ENCODE data around the gene LHFPL3.

Gene LHFPL3

DNA sequence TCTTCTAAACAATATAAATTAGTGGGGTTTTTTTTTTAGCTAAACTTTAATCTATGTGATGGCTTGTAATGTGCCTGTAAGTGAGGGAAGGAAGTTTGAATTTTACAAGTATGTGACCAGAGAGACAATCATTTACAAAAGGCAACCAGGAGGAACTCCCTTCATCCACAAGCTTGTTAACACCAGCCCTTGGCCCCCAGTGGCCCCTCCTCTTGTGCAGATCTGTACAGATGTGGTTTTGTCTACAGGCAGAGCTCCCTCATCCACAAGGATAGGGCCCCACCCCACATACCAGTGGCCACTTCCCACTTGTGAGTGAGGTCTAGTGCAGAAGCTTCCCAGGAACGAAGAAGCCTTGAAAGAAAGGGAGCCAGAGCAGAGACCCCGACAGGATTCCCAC is 451.5 kb downstream of the LHFPL3 start:
- Histone ChIP-seq H3K27ac (no peak overlapping the region), H3K4me3 (no peak overlapping the region)

GRCh38 chr7:104784686-104785085 is 456.3 kb downstream of the LHFPL3 start:
- no peak overlapping the region for H3K27ac ChIP-seq
- H3K4me3 ChIP-seq, result no peak overlapping the region

DNA sequence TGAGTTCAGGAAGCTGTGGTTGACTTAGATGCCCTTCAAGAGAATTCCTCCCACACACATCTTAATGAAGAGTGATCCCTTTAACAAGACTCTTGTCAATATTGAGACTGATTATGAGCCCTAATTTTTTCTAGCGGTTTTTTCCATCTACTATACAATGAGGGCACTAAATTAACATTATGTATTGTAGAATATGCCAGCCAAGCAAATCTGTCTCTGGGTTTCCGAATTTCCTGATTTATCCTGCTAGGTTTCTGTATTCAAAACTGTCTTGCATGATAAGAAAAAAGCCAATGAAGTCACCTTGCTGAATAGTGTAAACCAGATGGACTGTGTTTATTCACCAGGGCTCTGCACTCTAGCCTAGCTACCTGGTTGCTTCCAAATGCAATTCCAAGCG is 461.4 kb downstream of the LHFPL3 start:
- H3K27ac ChIP-seq, result no peak overlapping the region

GRCh38 chr7:104790440-104790839 is 462.0 kb downstream of the LHFPL3 start:
- no peak overlapping the region for H3K27ac ChIP-seq

More for the DNA sequence above, 461.4 kb downstream of the LHFPL3 start:
- H3K4me3 ChIP-seq, result no peak overlapping the region

DNA sequence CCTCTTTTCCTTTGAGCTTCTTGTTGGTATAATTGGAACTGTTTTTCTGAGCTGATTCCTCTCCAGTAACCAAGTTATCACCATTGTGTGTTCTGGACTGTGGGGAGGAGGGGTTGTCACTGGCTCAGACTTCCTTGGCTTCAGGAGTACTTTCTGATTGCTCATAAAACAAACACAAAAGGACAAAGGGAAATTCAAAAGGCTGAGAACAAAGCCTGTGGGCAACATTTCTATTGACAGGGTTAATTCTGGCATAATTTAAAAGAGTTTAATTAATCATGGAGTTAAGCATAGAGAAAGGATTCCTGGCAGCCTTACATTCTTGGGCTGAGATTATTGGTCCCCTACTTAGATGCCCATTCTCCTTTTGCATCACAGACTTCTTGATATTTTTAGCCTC is 462.7 kb downstream of the LHFPL3 start:
- Histone ChIP-seq H3K4me3 (no peak overlapping the region), H3K27ac (no peak overlapping the region)

More at GRCh38 chr7:104790440-104790839, 462.0 kb downstream of the LHFPL3 start:
- H3K4me3 ChIP-seq, result no peak overlapping the region

- no peak overlapping the region for H3K4me3 ChIP-seq
- no peak overlapping the region for H3K27ac ChIP-seq
These were observed 464.7 kb downstream of the LHFPL3 start for GRCh38 chr7:104793066-104793465.

- H3K4me3 ChIP-seq, result no peak overlapping the region
- peak overlapping the region in 1 of 21 experiments; percentile 45 for H3K27ac ChIP-seq
These were observed 465.8 kb downstream of the LHFPL3 start for GRCh38 chr7:104794154-104794553.

DNA sequence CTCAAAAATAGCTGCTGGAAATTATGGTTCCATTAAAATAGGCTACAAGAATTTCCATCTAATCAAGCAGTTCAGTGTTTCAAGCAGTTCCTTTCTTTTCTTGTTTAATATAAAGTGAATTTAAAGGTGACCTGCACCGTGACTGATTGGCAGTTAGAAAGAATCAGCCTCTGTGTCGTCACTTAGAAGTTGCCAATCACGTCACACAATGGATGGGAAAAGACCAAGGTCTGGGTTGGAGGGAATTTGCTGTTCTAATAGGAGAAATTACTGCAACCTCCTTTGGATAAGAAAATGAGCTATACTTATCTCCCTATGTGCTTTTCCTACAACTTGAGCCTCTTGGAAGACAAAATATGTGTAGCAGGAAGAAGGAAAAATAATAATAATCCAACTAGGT is 466.2 kb downstream of the LHFPL3 start:
- H3K27ac ChIP-seq, result peak overlapping the region in 1 of 21 experiments; percentile 45
- no peak overlapping the region for H3K4me3 ChIP-seq

- H3K4me3 ChIP-seq, result no peak overlapping the region
- no peak overlapping the region for H3K27ac ChIP-seq
These were observed 466.7 kb downstream of the LHFPL3 start for GRCh38 chr7:104795086-104795485.

GRCh38 chr7:104795616-104796398 is 467.4 kb downstream of the LHFPL3 start:
- Histone ChIP-seq H3K27ac (peak overlapping the region in 1 of 21 experiments; percentile 29), H3K4me3 (no peak overlapping the region)

GRCh38 chr7:104800307-104800706 is 471.9 kb downstream of the LHFPL3 start:
- Histone ChIP-seq H3K4me3 (no peak overlapping the region), H3K27ac (no peak overlapping the region)

DNA sequence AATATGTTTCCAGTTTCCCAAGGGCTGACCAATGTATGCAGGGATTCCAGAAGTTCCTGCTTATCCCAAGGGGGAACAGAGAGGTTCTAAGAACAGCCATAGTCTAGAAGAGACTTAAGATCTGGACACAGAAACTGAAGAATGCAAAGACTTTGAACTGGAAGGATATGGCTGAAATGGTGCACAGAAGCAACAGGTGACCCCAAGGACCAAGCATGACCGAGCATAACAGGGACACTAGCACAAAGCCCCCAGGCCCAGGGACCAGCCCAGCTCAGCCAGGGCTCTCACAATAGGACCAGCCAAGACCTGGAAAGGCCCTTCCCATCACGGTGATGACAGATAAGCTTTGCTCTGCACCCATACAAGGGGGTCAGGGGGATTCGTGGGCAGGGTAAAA is 472.6 kb downstream of the LHFPL3 start:
- Histone ChIP-seq H3K4me3 (no peak overlapping the region), H3K27ac (no peak overlapping the region)

GRCh38 chr7:104803931-104804330 is 475.5 kb downstream of the LHFPL3 start:
- H3K27ac ChIP-seq, result no peak overlapping the region

GRCh38 chr7:104804696-104805095 is 476.3 kb downstream of the LHFPL3 start:
- H3K27ac ChIP-seq, result peak overlapping the region in 1 of 21 experiments; percentile 61

More at GRCh38 chr7:104803931-104804330, 475.5 kb downstream of the LHFPL3 start:
- no peak overlapping the region for H3K4me3 ChIP-seq

DNA sequence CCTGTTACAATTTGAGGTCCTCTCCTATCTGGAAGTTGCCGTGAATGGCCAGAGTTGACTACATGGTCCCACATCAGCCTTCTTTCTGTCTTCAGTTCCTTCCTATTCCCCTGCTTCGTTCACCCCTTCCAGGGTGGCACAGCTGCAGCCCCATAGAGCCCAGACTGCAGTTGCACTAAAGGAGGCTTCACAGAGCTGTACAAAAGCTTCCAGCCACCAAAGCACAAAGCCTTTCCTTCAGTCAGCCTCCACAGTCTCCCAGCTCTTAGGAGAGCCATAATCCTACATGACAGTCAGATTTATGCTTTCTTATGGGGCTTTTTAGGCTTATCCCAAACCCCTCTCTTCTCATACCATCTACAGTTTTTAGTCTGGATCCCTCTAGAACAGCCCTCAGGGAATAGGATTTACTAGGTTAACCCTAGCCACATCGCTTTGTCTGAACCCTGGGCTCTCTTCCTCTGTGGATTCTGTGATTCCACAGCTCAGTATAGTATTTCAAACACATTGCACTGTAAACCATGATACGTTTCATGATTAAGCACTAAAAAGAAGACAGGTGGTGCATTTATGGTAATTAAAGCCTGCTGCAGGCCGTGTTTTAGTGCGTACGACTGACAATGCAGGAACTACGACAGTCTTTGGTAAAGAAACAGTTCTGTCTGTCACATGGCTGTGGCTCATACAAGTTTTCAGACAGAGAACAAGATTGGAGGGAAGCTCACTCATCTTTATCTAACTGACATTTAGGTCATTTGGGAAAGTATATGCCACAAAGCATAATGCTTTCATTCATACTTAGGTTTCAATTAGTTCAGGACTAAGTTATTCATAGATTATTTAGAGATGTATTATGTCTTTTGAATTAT is 477.3 kb downstream of the LHFPL3 start:
- Histone ChIP-seq H3K27ac (peak overlapping the region in 1 of 21 experiments; percentile 61), H3K4me3 (no peak overlapping the region)

More at GRCh38 chr7:104804696-104805095, 476.3 kb downstream of the LHFPL3 start:
- H3K4me3 ChIP-seq, result no peak overlapping the region

DNA sequence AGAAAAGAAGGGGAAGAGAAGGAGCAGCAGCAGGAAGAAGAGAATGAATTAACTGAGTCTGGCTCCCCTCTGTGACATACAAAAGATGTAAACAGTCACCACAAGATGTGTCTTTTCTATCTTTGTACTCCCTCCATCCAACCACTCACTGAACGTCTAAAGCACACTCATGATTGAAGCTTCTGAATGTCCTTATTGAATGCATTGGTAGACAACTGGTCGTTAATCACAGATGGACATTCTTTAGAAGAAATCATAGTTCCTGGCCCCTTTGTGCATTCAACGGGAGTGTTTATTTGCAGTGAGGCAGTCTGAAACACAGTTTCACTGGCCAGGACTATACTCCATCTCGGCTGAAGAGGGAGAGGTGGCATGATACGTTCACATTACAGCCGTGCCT is 479.3 kb downstream of the LHFPL3 start:
- Histone ChIP-seq H3K4me3 (no peak overlapping the region), H3K27ac (peak overlapping the region in 1 of 21 experiments; percentile 10)

- no peak overlapping the region for H3K27ac ChIP-seq
- no peak overlapping the region for H3K4me3 ChIP-seq
These were observed 481.5 kb downstream of the LHFPL3 start for GRCh38 chr7:104809906-104810305.

DNA sequence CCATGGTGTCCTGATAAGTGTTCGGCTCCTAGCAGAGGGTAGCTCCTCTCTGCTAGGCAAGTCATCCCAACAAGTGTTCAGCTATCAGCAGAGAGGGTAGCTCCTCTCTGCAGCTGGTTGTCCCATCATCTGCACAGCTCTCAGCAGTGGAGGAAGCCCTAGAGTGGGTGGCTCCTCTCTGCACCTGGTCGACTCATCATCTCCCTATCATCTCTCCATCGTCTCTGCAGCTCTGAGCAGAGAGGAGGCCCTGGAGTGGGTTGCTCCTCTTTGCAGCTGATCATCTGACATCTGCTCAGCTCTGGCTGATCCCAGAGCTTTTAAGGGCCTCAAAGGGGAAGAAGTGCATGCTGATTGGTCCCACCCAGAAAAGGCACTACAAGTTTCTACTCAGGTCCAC is 485.7 kb downstream of the LHFPL3 start:
- no peak overlapping the region for H3K27ac ChIP-seq
- H3K4me3 ChIP-seq, result no peak overlapping the region

DNA sequence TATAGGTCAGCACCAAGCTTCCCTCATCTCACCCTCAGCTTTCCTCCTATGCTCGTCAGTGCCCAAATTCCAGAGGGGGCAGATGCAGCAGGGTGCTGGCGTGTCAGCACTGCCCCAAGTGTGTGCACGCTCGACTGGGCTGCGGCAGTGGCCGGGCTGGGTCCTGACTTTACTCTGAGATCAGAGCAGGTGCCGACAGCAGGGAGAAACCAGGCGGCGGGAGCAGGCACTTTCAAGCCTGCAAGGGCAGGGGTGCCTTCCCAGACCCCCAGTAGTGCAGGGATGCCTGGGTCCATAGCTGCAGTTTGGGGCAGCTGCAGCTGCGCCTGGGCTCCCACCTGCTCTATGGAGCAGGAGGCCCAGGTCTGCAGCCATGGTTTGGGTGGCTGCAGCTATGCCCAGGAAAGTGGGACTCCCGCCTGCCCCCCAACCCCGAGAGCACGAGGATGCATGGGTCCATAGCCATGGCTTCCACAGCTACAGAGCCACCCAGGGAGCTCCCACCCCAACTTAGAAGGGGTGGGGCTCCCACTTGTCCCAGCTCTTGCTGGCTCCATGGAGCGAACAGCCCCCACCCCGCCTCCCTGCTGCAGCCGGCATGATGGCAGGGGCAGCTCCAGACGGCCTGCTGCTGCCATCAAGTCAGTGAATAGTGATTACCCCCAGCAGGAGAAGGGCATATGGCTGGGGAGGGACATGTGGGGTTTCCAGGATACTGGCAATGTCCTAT is 486.4 kb downstream of the LHFPL3 start:
- Histone ChIP-seq H3K27ac (no peak overlapping the region), H3K4me3 (no peak overlapping the region)

GRCh38 chr7:104816537-104816936 is 488.1 kb downstream of the LHFPL3 start:
- no peak overlapping the region for H3K27ac ChIP-seq
- H3K4me3 ChIP-seq, result no peak overlapping the region

All from skin epidermis (tissue), 12 donors.